PC-9 (cell line): ENCODE data around the gene BCR. TPM values are rescaled to one million over a fixed set of nuclear protein-coding genes. Genes with fewer than 3 reads are reported as not detected.

Experiments used
- BruUV-seq: library from RNA; stranded (reverse); fragments of 400-500 nt; replicated peaks from 2 replicates; lab custom pipeline; 2021; lab: Mats Ljungman, UMichigan
- CTCF ChIA-PET: fragments of 300-600 bp; sonication (Branson Sonifier 250); formaldehyde crosslinking; loops from one replicate; lab custom pipeline; 2022; ENCODE audit warnings: antibody characterized with exemption; lab: Charles Lee
- POLR2A ChIA-PET: fragments of 300-600 bp; sonication (Branson Sonifier 250); formaldehyde crosslinking; loops from one replicate; lab custom pipeline; 2022; ENCODE audit warnings: antibody characterized with exemption; ENCODE audit not compliant: unreplicated experiment; lab: Charles Lee
- DNase-seq, 2 experiments: peaks; one replicate each; pipeline versions ENCODE4 v3.0.0 to v3.0.0-alpha.2; 2015 to 2022; ENCODE audit warnings: mixed read lengths in 1 of 2
- H2AFZ ChIP-seq: fragments of 200-600 bp; sonication (generic); 2 replicates; pipeline ENCODE4 v1.8.1; 2017; ENCODE audit warnings: antibody characterized with exemption
- H3F3A ChIP-seq: fragments of 200-600 bp; sonication (generic); 2 replicates; pipeline ENCODE4 v1.8.1; 2017; ENCODE audit warnings: antibody characterized with exemption, mild to moderate bottlenecking, low read depth; ENCODE audit not compliant: insufficient read depth
- H3K27ac ChIP-seq: fragments of 200-600 bp; sonication (generic); 2 replicates; pipeline ENCODE4 v1.6.1; 2016; ENCODE audit warnings: mixed run types
- H3K27me3 ChIP-seq: fragments of 200-600 bp; sonication (generic); 2 replicates; pipeline ENCODE4 v1.6.1; 2016; ENCODE audit warnings: low read depth, mixed run types; ENCODE audit not compliant: insufficient read depth
- H3K36me3 ChIP-seq: fragments of 200-600 bp; sonication (generic); 2 replicates; pipeline ENCODE4 v1.6.1; 2016; ENCODE audit warnings: low read depth, mixed run types
- H3K4me1 ChIP-seq: fragments of 200-600 bp; sonication (generic); replicated peaks from 2 replicates; pipeline ENCODE4 v1.6.1; 2016; ENCODE audit warnings: mixed run types; ENCODE audit not compliant: insufficient read depth
- H3K4me2 ChIP-seq: fragments of 200-600 bp; sonication (generic); 2 replicates; pipeline ENCODE4 v1.6.1; 2017; ENCODE audit warnings: mixed run types
- H3K4me3 ChIP-seq: fragments of 200-600 bp; sonication (generic); 2 replicates; pipeline ENCODE4 v1.6.1; 2016; ENCODE audit warnings: mixed run types
- H3K79me2 ChIP-seq: fragments of 200-600 bp; sonication (generic); 2 replicates; pipeline ENCODE4 v1.6.1; 2017; ENCODE audit warnings: low read depth, mixed run types
- H3K9me2 ChIP-seq: fragments of 200-600 bp; sonication (generic); 2 replicates; pipeline ENCODE4 v1.8.1; 2017; ENCODE audit warnings: mild to moderate bottlenecking; ENCODE audit not compliant: insufficient read depth
- H3K9me3 ChIP-seq: fragments of 200-600 bp; sonication (generic); 2 replicates; pipeline ENCODE4 v1.8.1; 2016; ENCODE audit warnings: low read depth; ENCODE audit not compliant: insufficient read depth
- H4K20me1 ChIP-seq: fragments of 200-600 bp; sonication (generic); 2 replicates; pipeline ENCODE4 v1.8.1; 2017; ENCODE audit not compliant: insufficient read depth
- EZH2 ChIP-seq: fragments of 200-600 bp; sonication (generic); IDR thresholded peaks from 2 replicates; pipeline ENCODE4 v1.8.0; 2017; ENCODE audit warnings: antibody characterized with exemption, low read depth
- intact Hi-C: fragments of 100-400 bp; cut with micrococcal nuclease; formaldehyde crosslinking; loops from one replicate; pipeline ENCODE4 v1.10.0; 2022; ENCODE audit not compliant: unreplicated experiment
- total RNA-seq: library from RNA; stranded (reverse); gene quantifications from 2 replicates; pipeline ENCODE4 v1.2.3, GENCODE V29; 2021
- TF ChIP-seq, protein P1 (sequence below): fragments of 200-600 bp; sonication (generic); conservative IDR thresholded peaks from 2 replicates; pipeline ENCODE4 v1.6.1; 2017; ENCODE audit warnings: mixed run types, antibody characterized with exemption, mild to moderate bottlenecking, moderate library complexity

BCR gene
- total RNA-seq, 1 experiment from 2014 or later: 47.8 TPM

DNA sequence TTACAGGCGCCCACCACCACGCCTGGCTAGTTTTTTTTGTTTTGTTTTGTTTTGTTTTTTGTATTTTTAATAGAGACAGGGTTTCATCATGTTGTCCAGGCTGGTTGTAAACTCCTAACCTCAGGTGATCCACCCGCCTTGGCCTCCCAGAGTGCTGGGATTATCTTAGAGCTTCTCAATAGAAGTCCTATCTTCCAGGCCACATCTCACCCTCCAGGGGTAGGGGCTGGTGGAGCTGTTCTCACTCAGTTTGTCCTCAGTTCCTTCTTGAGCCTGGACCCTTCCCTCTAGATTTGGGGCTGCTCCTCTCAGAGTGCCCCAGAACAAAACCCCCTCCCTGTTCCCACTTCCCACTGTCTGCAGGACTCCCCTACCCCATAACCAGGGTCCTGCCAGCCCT is 31.3 kb downstream of the BCR start:
- no peaks in the 10 kb centered on the region for H3K27me3 ChIP-seq
- H3K36me3 ChIP-seq: no peaks in the 10 kb centered on the region
- no peaks in the 10 kb centered on the region for H3K9me2 ChIP-seq
- ChIA-PET CTCF (no interaction called here), POLR2A (no interaction called here)
- H2AFZ ChIP-seq: no peak overlapping the region
- BruUV-seq: no TSS peak
- intact Hi-C loops: no loop called here
- TF ChIP-seq, protein P1, sequence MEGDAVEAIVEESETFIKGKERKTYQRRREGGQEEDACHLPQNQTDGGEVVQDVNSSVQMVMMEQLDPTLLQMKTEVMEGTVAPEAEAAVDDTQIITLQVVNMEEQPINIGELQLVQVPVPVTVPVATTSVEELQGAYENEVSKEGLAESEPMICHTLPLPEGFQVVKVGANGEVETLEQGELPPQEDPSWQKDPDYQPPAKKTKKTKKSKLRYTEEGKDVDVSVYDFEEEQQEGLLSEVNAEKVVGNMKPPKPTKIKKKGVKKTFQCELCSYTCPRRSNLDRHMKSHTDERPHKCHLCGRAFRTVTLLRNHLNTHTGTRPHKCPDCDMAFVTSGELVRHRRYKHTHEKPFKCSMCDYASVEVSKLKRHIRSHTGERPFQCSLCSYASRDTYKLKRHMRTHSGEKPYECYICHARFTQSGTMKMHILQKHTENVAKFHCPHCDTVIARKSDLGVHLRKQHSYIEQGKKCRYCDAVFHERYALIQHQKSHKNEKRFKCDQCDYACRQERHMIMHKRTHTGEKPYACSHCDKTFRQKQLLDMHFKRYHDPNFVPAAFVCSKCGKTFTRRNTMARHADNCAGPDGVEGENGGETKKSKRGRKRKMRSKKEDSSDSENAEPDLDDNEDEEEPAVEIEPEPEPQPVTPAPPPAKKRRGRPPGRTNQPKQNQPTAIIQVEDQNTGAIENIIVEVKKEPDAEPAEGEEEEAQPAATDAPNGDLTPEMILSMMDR: no peak
- no peak for TF ChIP-seq EZH2
- H4K20me1 ChIP-seq: peaks cover 23% of the 10 kb centered on the region
- H3K79me2 ChIP-seq: peaks cover 91% of the 10 kb centered on the region
- H3K9me3 ChIP-seq: no peaks in the 10 kb centered on the region
- peaks cover 20% of the 10 kb centered on the region for H3K4me1 ChIP-seq
- no peak overlapping the region for H3K4me3 ChIP-seq
- no peak overlapping the region for H3K4me2 ChIP-seq
- no peak overlapping the region for H3K27ac ChIP-seq
- peaks cover 9% of the 10 kb centered on the region; the same call in 1 of the 2 replicates for H3F3A ChIP-seq
- DNase-seq: no peak

DNA sequence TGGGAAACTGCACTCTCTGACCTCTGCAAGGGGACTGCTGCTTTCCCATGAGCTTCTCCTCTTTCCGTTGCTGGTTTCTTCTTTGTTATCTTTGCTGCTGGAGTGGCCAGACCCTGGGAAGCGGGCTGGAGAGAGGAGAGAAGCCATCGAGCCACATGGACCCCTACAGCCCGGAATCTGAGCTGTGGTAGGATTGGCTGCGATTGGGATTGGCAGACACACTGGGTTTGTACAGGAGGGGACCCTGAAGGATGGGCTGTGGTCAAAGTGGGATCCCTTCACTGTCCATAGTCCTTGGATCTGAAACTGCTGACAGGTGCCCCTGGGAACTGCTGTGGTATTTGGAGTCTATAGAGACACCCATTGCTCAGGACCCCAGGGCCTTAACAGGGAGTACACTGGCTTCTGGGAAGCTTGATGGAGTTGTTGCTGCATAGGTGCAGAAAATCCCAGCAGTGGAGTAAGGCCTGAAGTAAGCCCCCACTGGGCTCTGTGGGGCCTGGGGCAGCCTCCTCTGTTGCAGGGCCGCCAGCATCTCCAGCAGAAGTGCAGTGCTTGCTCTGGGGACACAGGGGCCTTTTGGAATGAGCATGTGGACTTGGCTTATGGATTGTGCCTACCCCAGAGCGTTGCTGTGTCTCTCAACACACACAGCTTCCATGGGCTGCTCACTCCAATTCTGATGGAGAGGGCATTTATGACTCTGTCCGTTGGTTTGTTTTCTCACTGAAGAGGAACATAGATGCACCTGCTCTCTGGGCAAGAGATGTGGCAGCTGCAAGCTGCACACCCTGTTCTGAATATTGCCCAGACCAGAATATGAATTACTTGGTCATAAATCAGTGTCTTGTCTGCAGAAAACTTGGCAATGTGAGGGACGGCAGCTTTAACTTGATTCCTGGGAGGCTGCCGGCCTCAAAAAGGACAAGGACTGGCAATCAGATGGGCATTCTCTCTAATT is 32.0 kb downstream of the BCR start:
- Histone ChIP-seq H3K27me3 (no peaks in the 10 kb centered on the region), H3K4me3 (no peak overlapping the region), H3K27ac (no peak overlapping the region), H3K36me3 (no peaks in the 10 kb centered on the region), H3K9me3 (no peaks in the 10 kb centered on the region), H3F3A (peaks cover 9% of the 10 kb centered on the region; the same call in 1 of the 2 replicates), H3K4me1 (peaks cover 22% of the 10 kb centered on the region), H2AFZ (no peak overlapping the region), H3K9me2 (no peaks in the 10 kb centered on the region), H4K20me1 (peaks cover 23% of the 10 kb centered on the region), H3K79me2 (peaks cover 92% of the 10 kb centered on the region), H3K4me2 (no peak overlapping the region)
- intact Hi-C loops: no loop called here
- BruUV-seq: no TSS peak
- no peak for DNase-seq
- TF ChIP-seq EZH2: no peak
- TF ChIP-seq, protein P1: no peak
- ChIA-PET POLR2A (no interaction called here), CTCF (no interaction called here)

DNA sequence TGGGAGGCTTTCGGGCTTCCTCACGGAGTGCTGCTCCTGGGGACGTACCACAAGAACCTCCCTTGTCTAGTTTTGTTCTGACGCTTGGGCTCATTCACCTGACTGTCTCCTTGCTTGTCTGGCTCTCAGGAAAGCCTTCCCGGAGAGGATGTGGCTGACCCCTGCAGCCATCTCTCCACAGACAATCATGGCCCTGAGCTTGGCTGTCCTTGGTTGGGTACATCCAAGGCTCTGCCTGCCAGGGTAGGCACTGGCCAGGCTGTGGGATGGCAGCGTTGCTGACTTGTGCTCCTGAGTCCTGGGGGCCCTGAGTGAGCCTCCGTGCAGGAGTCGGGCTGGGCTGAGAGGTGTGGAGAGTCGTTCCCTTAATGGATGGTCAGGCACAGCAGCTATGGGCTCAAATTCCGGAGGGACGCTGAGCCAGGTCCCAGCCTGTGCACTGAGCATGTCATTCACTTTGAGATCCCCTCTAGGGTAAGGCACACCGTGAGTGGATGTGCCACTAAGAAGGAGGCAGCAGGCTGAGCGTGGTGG is 32.8 kb downstream of the BCR start:
- peaks cover 92% of the 10 kb centered on the region for H3K79me2 ChIP-seq
- intact Hi-C loops: no loop called here
- no peak overlapping the region for H3K27ac ChIP-seq
- H3K27me3 ChIP-seq: no peaks in the 10 kb centered on the region
- no peak overlapping the region for H2AFZ ChIP-seq
- H3K9me3 ChIP-seq: no peaks in the 10 kb centered on the region
- peaks cover 21% of the 10 kb centered on the region for H4K20me1 ChIP-seq
- H3K36me3 ChIP-seq: no peaks in the 10 kb centered on the region
- H3F3A ChIP-seq: peaks cover 9% of the 10 kb centered on the region; the same call in 1 of the 2 replicates
- no TSS peak for BruUV-seq
- H3K9me2 ChIP-seq: no peaks in the 10 kb centered on the region
- no peak for TF ChIP-seq EZH2
- TF ChIP-seq, protein P1: no peak
- ChIA-PET POLR2A (no interaction called here), CTCF (no interaction called here)
- no peak for DNase-seq
- peaks cover 22% of the 10 kb centered on the region for H3K4me1 ChIP-seq
- no peak overlapping the region for H3K4me3 ChIP-seq
- H3K4me2 ChIP-seq: no peak overlapping the region
